ENCODE measurements around the gene SND1.

- TF ChIP-seq CREB5 (CRISPR knock-in tag; IDR thresholded peaks at IDR 0.05; ENCODE audit: low read depth) (no peak), GLIS3 (CRISPR knock-in tag; IDR thresholded peaks at IDR 0.05) (no peak), ISL1 (CRISPR knock-in tag; IDR thresholded peaks at IDR 0.05) (no peak), TCF4 (CRISPR knock-in tag; IDR thresholded peaks at IDR 0.05; ENCODE audit: borderline replicate concordance) (no peak), PATZ1 (CRISPR knock-in tag; IDR thresholded peaks at IDR 0.05; ENCODE audit: borderline replicate concordance) (no peak), SNAI2 (CRISPR knock-in tag; IDR thresholded peaks at IDR 0.05) (no peak), ARNTL (CRISPR knock-in tag; IDR thresholded peaks at IDR 0.05; ENCODE audit: borderline replicate concordance, low read depth) (no peak), OSR1 (CRISPR knock-in tag; IDR thresholded peaks at IDR 0.05) (no peak), ZFP30 (CRISPR knock-in tag; IDR thresholded peaks at IDR 0.05) (no peak), CSRNP3 (CRISPR knock-in tag; IDR thresholded peaks at IDR 0.05) (no peak), TOX (CRISPR knock-in tag; IDR thresholded peaks at IDR 0.05; ENCODE audit: borderline replicate concordance) (no peak), BACH2 (CRISPR knock-in tag; IDR thresholded peaks at IDR 0.05; ENCODE audit: borderline replicate concordance) (no peak), RARB (CRISPR knock-in tag; IDR thresholded peaks at IDR 0.05) (no peak)
Observed at GRCh38 chr7:127635659-127636285, 16.2 kb upstream of the SND1 start.
